GM23338 (cell line): ENCODE data around the gene LMAN2L.

ENCODE experiments used
- CREB1 ChIP-seq: fragments of 250-450 bp; sonication (Bioruptor Pico); IDR thresholded peaks from 2 replicates; pipeline ENCODE4 v1.5.0; 2020; ENCODE audit warnings: low read depth, mild to moderate bottlenecking, moderate library complexity
- EZH2 ChIP-seq: fragments of 200-600 bp; sonication (generic); IDR thresholded peaks from one replicate; pipeline ENCODE4 v1.8.0; 2017; ENCODE audit warnings: antibody characterized with exemption, mild to moderate bottlenecking, low read depth; ENCODE audit not compliant: unreplicated experiment
- TF ChIP-seq, protein P1 (sequence below), 2 experiments: fragments of 200-600 bp in 1 of 2; sonication (generic) in 1 of 2; conservative IDR thresholded peaks; 2 replicates each; pipeline versions ENCODE4 v1.5.1 to v1.6.1; 2016 to 2017; ENCODE audit warnings: antibody characterized with exemption in 2 of 2, low read depth in 2 of 2, mild to moderate bottlenecking in 2 of 2, moderate library complexity in 1 of 2
- TF ChIP-seq, protein P2 (sequence below): IDR thresholded peaks from one replicate; pipeline ENCODE4 v1.6.1; 2018; ENCODE audit warnings: antibody characterized with exemption; ENCODE audit not compliant: unreplicated experiment
- TF ChIP-seq, protein P3 (sequence below): IDR thresholded peaks from 2 replicates; pipeline ENCODE4 v1.6.1; 2016; ENCODE audit warnings: antibody characterized with exemption

DNA sequence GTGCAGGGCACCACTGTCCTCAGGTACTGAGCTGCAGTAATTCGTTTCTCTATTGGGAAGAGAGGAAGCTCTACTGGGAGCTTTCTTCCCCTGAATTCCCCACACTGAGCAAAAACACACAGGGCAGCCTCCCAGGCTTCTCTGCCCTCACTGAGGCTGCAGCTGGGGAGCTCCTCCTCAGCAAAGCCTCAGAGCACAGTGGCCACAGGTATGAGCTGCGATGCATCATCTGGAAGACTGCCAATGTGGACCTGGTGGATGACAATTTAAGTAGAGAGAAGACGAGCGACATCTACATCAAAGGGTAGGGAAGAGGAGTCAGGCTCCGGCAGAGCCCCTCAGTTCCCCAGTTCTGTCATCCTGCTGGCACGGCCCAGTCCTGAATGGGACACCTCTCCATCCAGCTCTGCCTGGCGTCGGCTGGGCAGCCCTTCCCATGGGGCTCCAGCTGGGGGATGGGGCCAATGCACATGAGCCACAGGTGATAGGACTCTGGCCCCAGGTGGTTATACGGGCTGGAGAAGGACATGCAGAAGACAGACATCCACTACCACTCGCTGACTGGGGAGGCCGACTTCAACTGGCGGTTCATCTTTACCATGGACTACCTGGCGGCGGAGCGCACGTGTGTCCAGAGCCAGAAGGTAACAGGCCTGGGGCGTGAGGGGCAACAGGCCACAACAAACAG is 37.6 kb downstream of the LMAN2L start:
- TF ChIP-seq, protein P1, sequence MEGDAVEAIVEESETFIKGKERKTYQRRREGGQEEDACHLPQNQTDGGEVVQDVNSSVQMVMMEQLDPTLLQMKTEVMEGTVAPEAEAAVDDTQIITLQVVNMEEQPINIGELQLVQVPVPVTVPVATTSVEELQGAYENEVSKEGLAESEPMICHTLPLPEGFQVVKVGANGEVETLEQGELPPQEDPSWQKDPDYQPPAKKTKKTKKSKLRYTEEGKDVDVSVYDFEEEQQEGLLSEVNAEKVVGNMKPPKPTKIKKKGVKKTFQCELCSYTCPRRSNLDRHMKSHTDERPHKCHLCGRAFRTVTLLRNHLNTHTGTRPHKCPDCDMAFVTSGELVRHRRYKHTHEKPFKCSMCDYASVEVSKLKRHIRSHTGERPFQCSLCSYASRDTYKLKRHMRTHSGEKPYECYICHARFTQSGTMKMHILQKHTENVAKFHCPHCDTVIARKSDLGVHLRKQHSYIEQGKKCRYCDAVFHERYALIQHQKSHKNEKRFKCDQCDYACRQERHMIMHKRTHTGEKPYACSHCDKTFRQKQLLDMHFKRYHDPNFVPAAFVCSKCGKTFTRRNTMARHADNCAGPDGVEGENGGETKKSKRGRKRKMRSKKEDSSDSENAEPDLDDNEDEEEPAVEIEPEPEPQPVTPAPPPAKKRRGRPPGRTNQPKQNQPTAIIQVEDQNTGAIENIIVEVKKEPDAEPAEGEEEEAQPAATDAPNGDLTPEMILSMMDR (conservative IDR thresholded peaks at IDR 0.05; ENCODE audit: low read depth in 2 of 2), result no peak
- TF ChIP-seq EZH2 (no peak), CREB1 (CRISPR knock-in tag) (no peak)
- TF ChIP-seq, protein P2, sequence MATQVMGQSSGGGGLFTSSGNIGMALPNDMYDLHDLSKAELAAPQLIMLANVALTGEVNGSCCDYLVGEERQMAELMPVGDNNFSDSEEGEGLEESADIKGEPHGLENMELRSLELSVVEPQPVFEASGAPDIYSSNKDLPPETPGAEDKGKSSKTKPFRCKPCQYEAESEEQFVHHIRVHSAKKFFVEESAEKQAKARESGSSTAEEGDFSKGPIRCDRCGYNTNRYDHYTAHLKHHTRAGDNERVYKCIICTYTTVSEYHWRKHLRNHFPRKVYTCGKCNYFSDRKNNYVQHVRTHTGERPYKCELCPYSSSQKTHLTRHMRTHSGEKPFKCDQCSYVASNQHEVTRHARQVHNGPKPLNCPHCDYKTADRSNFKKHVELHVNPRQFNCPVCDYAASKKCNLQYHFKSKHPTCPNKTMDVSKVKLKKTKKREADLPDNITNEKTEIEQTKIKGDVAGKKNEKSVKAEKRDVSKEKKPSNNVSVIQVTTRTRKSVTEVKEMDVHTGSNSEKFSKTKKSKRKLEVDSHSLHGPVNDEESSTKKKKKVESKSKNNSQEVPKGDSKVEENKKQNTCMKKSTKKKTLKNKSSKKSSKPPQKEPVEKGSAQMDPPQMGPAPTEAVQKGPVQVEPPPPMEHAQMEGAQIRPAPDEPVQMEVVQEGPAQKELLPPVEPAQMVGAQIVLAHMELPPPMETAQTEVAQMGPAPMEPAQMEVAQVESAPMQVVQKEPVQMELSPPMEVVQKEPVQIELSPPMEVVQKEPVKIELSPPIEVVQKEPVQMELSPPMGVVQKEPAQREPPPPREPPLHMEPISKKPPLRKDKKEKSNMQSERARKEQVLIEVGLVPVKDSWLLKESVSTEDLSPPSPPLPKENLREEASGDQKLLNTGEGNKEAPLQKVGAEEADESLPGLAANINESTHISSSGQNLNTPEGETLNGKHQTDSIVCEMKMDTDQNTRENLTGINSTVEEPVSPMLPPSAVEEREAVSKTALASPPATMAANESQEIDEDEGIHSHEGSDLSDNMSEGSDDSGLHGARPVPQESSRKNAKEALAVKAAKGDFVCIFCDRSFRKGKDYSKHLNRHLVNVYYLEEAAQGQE, result no peak
- TF ChIP-seq, protein P3, sequence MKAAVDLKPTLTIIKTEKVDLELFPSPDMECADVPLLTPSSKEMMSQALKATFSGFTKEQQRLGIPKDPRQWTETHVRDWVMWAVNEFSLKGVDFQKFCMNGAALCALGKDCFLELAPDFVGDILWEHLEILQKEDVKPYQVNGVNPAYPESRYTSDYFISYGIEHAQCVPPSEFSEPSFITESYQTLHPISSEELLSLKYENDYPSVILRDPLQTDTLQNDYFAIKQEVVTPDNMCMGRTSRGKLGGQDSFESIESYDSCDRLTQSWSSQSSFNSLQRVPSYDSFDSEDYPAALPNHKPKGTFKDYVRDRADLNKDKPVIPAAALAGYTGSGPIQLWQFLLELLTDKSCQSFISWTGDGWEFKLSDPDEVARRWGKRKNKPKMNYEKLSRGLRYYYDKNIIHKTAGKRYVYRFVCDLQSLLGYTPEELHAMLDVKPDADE, result no peak
